ENCODE results near the gene NDUFB5.
A peak's percentile ranks its signal among the peaks of the same experiment; 100 is the strongest.

DNA sequence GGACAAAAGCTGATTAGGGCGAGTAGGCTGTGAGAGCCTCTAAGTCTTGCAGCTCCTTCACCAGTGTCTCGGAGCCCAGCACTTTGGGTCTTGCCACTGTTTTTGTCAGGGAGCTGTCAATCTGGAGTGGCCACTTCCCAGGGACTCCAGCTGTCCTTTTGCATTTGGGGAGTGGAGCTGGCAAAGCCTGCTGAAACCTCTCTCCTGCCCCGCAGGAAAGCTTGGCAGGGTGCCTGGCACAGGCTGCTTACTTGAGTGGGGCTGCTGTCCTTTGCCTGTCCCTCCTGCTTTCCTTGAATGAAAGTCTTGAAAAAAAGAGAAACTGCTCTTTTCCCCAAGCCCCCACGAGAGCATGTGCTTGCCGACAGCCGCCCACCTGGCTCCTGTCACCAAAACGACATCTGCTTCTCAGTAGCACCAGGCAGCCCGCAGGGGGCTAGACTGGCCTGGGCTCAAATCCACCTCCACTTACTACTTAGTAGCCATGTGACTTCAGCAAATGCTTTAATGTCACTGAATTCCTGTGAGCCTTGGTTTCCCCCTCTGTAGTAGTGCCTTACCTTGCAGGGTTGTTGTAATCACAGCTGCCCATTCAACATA, 61.9 kb downstream of the NDUFB5 start:
- TF ChIP-seq, protein P1, sequence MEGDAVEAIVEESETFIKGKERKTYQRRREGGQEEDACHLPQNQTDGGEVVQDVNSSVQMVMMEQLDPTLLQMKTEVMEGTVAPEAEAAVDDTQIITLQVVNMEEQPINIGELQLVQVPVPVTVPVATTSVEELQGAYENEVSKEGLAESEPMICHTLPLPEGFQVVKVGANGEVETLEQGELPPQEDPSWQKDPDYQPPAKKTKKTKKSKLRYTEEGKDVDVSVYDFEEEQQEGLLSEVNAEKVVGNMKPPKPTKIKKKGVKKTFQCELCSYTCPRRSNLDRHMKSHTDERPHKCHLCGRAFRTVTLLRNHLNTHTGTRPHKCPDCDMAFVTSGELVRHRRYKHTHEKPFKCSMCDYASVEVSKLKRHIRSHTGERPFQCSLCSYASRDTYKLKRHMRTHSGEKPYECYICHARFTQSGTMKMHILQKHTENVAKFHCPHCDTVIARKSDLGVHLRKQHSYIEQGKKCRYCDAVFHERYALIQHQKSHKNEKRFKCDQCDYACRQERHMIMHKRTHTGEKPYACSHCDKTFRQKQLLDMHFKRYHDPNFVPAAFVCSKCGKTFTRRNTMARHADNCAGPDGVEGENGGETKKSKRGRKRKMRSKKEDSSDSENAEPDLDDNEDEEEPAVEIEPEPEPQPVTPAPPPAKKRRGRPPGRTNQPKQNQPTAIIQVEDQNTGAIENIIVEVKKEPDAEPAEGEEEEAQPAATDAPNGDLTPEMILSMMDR (IDR thresholded peaks at IDR 0.05): no peak
- peak in 1 of 2 donors; percentile 7 for TF ChIP-seq POLR2A (IDR thresholded peaks at IDR 0.05)

All from adrenal gland (tissue), 5 donors.